Osteocyte (in vitro differentiated cells): ENCODE data around the gene BID. TPM values are rescaled to one million over a fixed set of nuclear protein-coding genes. Genes with fewer than 3 reads are reported as not detected.

ENCODE experiments used
- DNase-seq: peaks from one replicate; pipeline ENCODE4 v3.0.0; 2021; ENCODE audit warnings: mixed read lengths; ENCODE audit not compliant: unreplicated experiment; ENCODE audit errors: extremely low spot score
- H3K27ac Mint-ChIP-seq: one replicate; pipeline ENCODE4 v1.8.0; 2021; ENCODE audit warnings: mild to moderate bottlenecking, mixed read lengths; ENCODE audit not compliant: unreplicated experiment
- H3K27me3 Mint-ChIP-seq: one replicate; pipeline ENCODE4 v1.8.0; 2021; ENCODE audit warnings: mixed read lengths; ENCODE audit not compliant: unreplicated experiment
- H3K36me3 Mint-ChIP-seq: one replicate; pipeline ENCODE4 v1.8.0; 2021; ENCODE audit warnings: mixed read lengths; ENCODE audit not compliant: unreplicated experiment
- H3K4me1 Mint-ChIP-seq: one replicate; pipeline ENCODE4 v1.8.0; 2021; ENCODE audit warnings: mixed read lengths; ENCODE audit not compliant: unreplicated experiment
- H3K4me3 Mint-ChIP-seq: one replicate; pipeline ENCODE4 v1.8.0; 2021; ENCODE audit warnings: mild to moderate bottlenecking, moderate library complexity, mixed read lengths; ENCODE audit not compliant: unreplicated experiment
- H3K9me3 Mint-ChIP-seq: one replicate; pipeline ENCODE4 v1.8.0; 2021; ENCODE audit warnings: mixed read lengths; ENCODE audit not compliant: unreplicated experiment
- CTCF ChIP-seq: fragments of 200-600 bp; sonication (generic); IDR thresholded peaks from 2 replicates; pipeline ENCODE4 v1.5.0; 2021; ENCODE audit warnings: antibody characterized with exemption, mild to moderate bottlenecking, moderate library complexity
- total RNA-seq: library from RNA; stranded (reverse); gene quantifications from 2 replicates; pipeline ENCODE4 v1.2.1, GENCODE V29; 2021

The BID gene
- total RNA-seq, 1 donor from 2014 or later, result 11.6 TPM

GRCh38 chr22:17724678-17725499, 49.4 kb downstream of the BID start:
- peaks cover 69% of the 10 kb centered on the region for H3K4me1 Mint-ChIP-seq
- no peak overlapping the region for H3K4me3 Mint-ChIP-seq
- H3K9me3 Mint-ChIP-seq, result no peaks in the 10 kb centered on the region
- no peak for TF ChIP-seq CTCF
- no peaks in the 10 kb centered on the region for H3K27me3 Mint-ChIP-seq
- H3K27ac Mint-ChIP-seq, result peak overlapping the region; percentile 71
- peak; percentile 6 for DNase-seq
- H3K36me3 Mint-ChIP-seq, result peaks cover 25% of the 10 kb centered on the region

GRCh38 chr22:17724241-17724640, 50.0 kb downstream of the BID start:
- Mint-ChIP-seq H3K4me1 (peaks cover 72% of the 10 kb centered on the region), H3K27me3 (no peaks in the 10 kb centered on the region), H3K4me3 (no peak overlapping the region), H3K27ac (peak overlapping the region; percentile 71), H3K36me3 (peaks cover 20% of the 10 kb centered on the region), H3K9me3 (no peaks in the 10 kb centered on the region)
- no peak for TF ChIP-seq CTCF
- DNase-seq, result peak; percentile 40

GRCh38 chr22:17719911-17720310, 54.4 kb downstream of the BID start:
- no peak for DNase-seq
- TF ChIP-seq CTCF, result no peak
- Mint-ChIP-seq H3K36me3 (peaks cover 2% of the 10 kb centered on the region), H3K4me1 (peaks cover 67% of the 10 kb centered on the region), H3K9me3 (no peaks in the 10 kb centered on the region), H3K27ac (no peak overlapping the region), H3K27me3 (no peaks in the 10 kb centered on the region), H3K4me3 (no peak overlapping the region)

GRCh38 chr22:17717708-17718107, 56.6 kb downstream of the BID start:
- H3K27ac Mint-ChIP-seq, result peak overlapping the region; percentile 85
- no peak overlapping the region for H3K4me3 Mint-ChIP-seq

More at GRCh38 chr22:17717708-17718107, 56.6 kb downstream of the BID start:
- peaks cover 53% of the 10 kb centered on the region for H3K4me1 Mint-ChIP-seq
- peaks cover 6% of the 10 kb centered on the region for H3K36me3 Mint-ChIP-seq
- H3K27me3 Mint-ChIP-seq, result no peaks in the 10 kb centered on the region
- H3K9me3 Mint-ChIP-seq, result no peaks in the 10 kb centered on the region
- DNase-seq, result no peak
- TF ChIP-seq CTCF, result no peak
